Right atrium auricular region (tissue), 2 donors: Measurements from ENCODE around the gene LCOR. TPM values are rescaled to one million over a fixed set of nuclear protein-coding genes. Genes with fewer than 3 reads are reported as not detected.

Experiments used
- DNase-seq: peaks from one replicate; pipeline ENCODE4 v3.0.0-alpha.2; 2019; ENCODE audit warnings: low spot score
- H3K27ac ChIP-seq, 2 donors: fragments of 200-600 bp; sonication (generic); 1 replicate in 1 of 2; 2 replicates in 1 of 2; pipeline ENCODE4 v1.5.1; 2016 to 2019
- H3K27me3 ChIP-seq, 2 donors: fragments of 200-600 bp; sonication (generic); one replicate each; pipeline versions ENCODE4 v1.5.1 to v1.6.0; 2017 to 2019
- H3K36me3 ChIP-seq: fragments of 200-600 bp; sonication (generic); one replicate; pipeline ENCODE4 v1.5.1; 2016
- H3K4me1 ChIP-seq, 2 donors: fragments of 200-600 bp; sonication (generic); one replicate each; pipeline versions ENCODE4 v1.5.1 to v1.6.0; 2017 to 2019
- H3K4me3 ChIP-seq, 2 donors: fragments of 200-600 bp; sonication (generic); 1 replicate in 1 of 2; 2 replicates in 1 of 2; pipeline ENCODE4 v1.5.1; 2017 to 2019; ENCODE audit warnings: mild to moderate bottlenecking in 1 of 2, moderate library complexity in 1 of 2
- H3K9me3 ChIP-seq, 2 donors: fragments of 200-600 bp; sonication (generic); one replicate each; pipeline ENCODE4 v1.5.1; 2019
- total RNA-seq, 2 donors: library from RNA; depleted of rRNA; stranded (reverse); fragments of >200 nt; gene quantifications; one replicate each; pipeline ENCODE4 v1.1.0, GENCODE V29; 2016
- TF ChIP-seq, protein P1 (sequence below), 2 donors: fragments of 200-600 bp; sonication (generic); IDR thresholded peaks; one replicate each; pipeline ENCODE4 v1.5.1; 2019; ENCODE audit warnings: antibody characterized with exemption in 2 of 2

Gene LCOR
- total RNA-seq, 2 donors from 2014 or later, result 10.2 to 12.2 TPM

DNA sequence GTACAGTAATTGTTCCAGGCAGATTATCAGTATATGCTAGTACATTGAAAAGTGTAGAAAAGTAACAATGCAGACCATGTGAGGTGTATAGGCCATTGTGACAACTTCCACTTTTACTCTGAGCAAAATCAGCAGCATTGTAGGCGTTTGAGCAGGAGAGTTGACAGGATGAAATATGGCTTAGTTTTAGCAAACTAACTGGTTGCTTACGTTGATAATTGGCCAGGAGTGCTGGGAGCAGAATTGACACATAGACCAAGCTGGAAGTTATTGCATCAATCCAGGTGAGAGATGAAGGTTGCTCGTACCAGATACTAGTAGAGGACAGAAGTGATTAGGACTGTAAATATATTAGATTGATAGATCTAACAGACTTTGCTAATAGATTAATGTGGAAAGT, 46.0 kb downstream of the LCOR start:
- no peaks in the 10 kb centered on the region for H3K9me3 ChIP-seq
- H3K4me3 ChIP-seq, result no peak overlapping the region
- TF ChIP-seq, protein P1, sequence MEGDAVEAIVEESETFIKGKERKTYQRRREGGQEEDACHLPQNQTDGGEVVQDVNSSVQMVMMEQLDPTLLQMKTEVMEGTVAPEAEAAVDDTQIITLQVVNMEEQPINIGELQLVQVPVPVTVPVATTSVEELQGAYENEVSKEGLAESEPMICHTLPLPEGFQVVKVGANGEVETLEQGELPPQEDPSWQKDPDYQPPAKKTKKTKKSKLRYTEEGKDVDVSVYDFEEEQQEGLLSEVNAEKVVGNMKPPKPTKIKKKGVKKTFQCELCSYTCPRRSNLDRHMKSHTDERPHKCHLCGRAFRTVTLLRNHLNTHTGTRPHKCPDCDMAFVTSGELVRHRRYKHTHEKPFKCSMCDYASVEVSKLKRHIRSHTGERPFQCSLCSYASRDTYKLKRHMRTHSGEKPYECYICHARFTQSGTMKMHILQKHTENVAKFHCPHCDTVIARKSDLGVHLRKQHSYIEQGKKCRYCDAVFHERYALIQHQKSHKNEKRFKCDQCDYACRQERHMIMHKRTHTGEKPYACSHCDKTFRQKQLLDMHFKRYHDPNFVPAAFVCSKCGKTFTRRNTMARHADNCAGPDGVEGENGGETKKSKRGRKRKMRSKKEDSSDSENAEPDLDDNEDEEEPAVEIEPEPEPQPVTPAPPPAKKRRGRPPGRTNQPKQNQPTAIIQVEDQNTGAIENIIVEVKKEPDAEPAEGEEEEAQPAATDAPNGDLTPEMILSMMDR (IDR thresholded peaks at IDR 0.05), result no peak
- DNase-seq, result no peak
- H3K4me1 ChIP-seq, result peaks cover 0 to 4% of the 10 kb centered on the region in 2 donors
- H3K27ac ChIP-seq, result no peak overlapping the region
- H3K27me3 ChIP-seq, result no peaks in the 10 kb centered on the region
- H3K36me3 ChIP-seq, result no peaks in the 10 kb centered on the region

DNA sequence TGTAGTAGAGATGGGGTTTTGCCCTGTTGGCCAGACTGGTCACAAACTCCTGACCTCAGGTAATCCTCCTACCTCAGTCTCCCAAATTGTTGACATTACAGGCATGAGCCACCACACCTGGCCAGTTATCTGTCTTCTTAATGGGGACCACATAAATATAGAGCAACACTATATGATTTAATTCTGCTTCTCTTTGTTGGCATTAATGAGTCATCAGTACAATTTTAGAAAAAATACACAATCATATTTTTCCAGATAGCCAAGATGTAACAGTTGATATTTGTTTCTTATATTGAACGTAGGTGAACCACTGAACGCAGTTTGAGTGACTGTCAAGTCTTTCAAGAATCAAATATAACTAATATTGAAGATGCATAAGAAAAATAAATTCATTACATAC, 48.5 kb downstream of the LCOR start:
- H3K36me3 ChIP-seq, result no peaks in the 10 kb centered on the region
- no peaks in the 10 kb centered on the region for H3K27me3 ChIP-seq
- H3K9me3 ChIP-seq, result no peaks in the 10 kb centered on the region
- H3K27ac ChIP-seq, result no peak overlapping the region
- TF ChIP-seq, protein P1 (IDR thresholded peaks at IDR 0.05), result no peak
- peaks cover 0 to 14% of the 10 kb centered on the region in 2 donors for H3K4me1 ChIP-seq
- no peak for DNase-seq
- H3K4me3 ChIP-seq, result no peak overlapping the region

DNA sequence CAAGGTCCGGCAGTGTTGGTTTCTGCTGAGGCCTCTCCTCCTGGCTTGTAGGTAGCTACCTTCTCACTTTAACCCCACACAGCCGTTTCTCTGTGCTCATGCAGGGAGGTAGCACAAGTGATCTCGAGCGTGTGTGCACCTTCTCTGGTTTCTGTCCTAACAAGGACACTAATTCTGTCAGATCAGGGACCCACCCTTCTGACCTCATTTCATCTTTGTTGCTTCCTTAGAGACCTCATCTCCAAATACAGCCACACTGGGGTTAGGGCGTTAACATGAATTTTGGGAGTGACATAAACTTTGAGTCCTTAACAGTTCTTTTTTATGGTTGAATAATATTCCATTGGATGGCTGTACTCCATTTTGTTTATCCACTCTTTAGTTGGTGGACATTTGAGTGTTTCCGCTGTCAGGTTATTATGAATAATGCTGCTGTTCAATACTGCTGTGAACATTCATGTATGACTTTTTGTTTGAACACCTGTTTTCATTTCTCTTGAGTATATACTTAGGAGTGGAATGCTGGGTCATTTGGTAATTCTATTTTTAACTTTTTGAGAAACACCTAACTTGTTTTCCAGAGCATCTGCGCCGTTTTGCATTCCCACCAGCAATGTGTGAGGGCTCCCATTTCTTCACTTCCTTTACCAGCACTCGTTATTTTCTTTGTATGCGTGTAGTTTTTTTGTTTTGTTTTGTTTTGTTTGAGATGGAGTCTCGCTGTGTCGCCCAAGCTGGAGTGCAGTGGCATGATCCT, 57.5 kb downstream of the LCOR start:
- Histone ChIP-seq H3K27me3 (no peaks in the 10 kb centered on the region), H3K9me3 (peaks cover 0 to 11% of the 10 kb centered on the region in 2 donors), H3K36me3 (no peaks in the 10 kb centered on the region), H3K27ac (no peak overlapping the region), H3K4me1 (peaks cover 0 to 7% of the 10 kb centered on the region in 2 donors), H3K4me3 (no peak overlapping the region)
- TF ChIP-seq, protein P1 (IDR thresholded peaks at IDR 0.05), result no peak
- DNase-seq, result no peak

DNA sequence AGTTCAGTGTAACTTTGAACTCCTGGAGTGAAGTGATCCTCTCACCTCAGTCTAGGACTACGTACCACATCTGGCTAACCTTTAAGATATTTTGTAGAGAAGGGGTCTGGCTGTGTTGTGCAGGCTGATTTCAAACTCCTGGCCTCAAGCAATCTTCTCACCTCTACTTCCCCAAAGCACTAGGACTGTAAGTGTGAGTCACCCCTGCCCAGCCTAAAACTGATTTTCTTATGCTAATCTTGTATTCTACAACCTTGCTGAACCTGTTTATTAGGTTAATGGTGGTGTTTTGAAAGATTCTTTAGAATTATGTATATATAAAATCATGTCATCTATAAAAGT, 58.0 kb downstream of the LCOR start:
- DNase-seq, result no peak
- Histone ChIP-seq H3K9me3 (peaks cover 0 to 11% of the 10 kb centered on the region in 2 donors), H3K36me3 (no peaks in the 10 kb centered on the region), H3K27ac (no peak overlapping the region), H3K27me3 (no peaks in the 10 kb centered on the region), H3K4me1 (peaks cover 0 to 1% of the 10 kb centered on the region in 2 donors), H3K4me3 (no peak overlapping the region)
- TF ChIP-seq, protein P1 (IDR thresholded peaks at IDR 0.05), result no peak

DNA sequence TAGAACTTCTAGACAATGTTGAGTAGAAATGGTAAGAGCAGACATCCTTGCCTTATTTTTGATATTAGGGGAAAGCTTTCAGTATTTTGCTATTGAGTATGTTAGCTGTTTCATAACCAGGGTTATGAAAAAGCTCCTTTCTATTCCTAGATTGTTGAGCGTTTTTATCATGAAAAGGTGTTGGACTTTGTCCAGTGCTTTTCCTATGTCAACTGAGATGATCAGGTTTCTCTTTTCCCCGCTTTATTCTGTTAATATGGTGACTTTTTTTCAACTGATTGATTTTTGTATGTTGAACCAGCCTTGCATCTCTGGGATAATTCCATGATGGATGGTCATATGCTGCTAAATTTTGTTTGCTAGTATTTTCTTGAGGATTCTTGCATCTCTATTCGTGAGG, 58.5 kb downstream of the LCOR start:
- no peaks in the 10 kb centered on the region for H3K4me1 ChIP-seq
- no peak overlapping the region for H3K27ac ChIP-seq
- DNase-seq, result no peak
- no peaks in the 10 kb centered on the region for H3K27me3 ChIP-seq
- peaks cover 0 to 11% of the 10 kb centered on the region in 2 donors for H3K9me3 ChIP-seq
- no peak overlapping the region for H3K4me3 ChIP-seq
- H3K36me3 ChIP-seq, result no peaks in the 10 kb centered on the region
- TF ChIP-seq, protein P1 (IDR thresholded peaks at IDR 0.05), result no peak

DNA sequence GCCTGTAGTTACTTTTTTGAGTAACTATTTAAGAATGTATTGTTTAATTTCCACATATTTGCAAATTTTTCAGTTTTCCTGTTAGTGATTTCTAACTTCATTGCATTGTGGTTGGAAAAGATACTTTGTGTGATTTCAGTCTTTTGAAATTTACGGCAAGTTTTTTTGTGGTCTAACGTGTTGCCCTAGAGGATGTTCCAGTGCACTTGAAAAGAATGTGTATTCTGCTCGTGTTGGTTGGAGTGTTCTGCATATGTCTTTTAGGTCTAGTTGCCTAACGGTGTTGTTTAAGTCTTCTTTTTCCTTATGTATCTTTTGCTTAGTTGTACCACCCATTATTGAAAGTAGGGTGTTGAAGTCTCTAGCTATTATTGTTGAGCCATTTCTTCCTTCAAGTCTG, 59.7 kb downstream of the LCOR start:
- DNase-seq, result no peak
- TF ChIP-seq, protein P1 (IDR thresholded peaks at IDR 0.05), result no peak
- Histone ChIP-seq H3K27me3 (no peaks in the 10 kb centered on the region), H3K4me3 (no peak overlapping the region), H3K27ac (no peak overlapping the region), H3K36me3 (no peaks in the 10 kb centered on the region), H3K4me1 (no peaks in the 10 kb centered on the region), H3K9me3 (peaks cover 0 to 11% of the 10 kb centered on the region in 2 donors)
